Measurements from ENCODE around the gene TMEM40. TPM values are rescaled to one million over a fixed set of nuclear protein-coding genes. Genes with fewer than 3 reads are reported as not detected.
A peak's percentile ranks its signal among the peaks of the same experiment; 100 is the strongest.

The TMEM40 gene
- total and polyA plus RNA-seq, 9 of the 15 experiments (the other 6 are each of a cell fraction or from before 2014, with no cell fraction given) = 0.11 to 0.31 (median 0.14) TPM; not detected in 6

DNA sequence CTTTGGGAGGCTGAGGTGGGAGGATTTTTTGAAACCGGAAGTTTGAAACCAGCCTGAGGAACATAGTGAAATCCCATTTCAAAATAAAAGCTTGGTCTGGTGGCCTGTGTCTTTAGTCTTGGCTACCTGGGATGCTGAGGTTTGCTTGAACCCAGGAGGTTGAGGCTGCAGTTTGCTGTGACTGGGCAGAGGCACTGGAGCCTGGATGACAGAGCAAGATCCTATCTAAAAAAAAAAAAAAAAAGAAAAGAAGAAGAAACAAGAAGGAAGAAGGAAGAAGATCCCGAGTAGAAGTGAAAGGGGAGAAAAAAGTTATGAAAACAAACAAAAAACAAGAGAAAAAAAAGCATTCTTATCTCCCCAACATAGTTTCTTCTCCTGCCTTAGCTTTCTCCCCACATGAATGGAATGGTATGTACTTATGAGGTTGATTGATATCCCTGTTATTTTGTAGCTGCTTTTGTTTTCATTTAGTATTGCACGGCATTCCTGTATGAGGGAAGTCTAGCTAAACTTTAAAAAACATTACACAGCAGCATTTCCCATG lies 42.4 kb downstream of the TMEM40 start (continued):
- TF ChIP-seq NR0B1 (IDR thresholded peaks at IDR 0.05; ENCODE audit: partially characterized antibody) (no peak), ZFP36 (IDR thresholded peaks at IDR 0.05; ENCODE audit: low read depth, low read length, partially characterized antibody) (no peak), ZNF79 (CRISPR knock-in tag; IDR thresholded peaks at IDR 0.05; ENCODE audit: low read depth) (no peak), ZNF24 (IDR thresholded peaks at IDR 0.05) (no peak), SMARCA4 (IDR thresholded peaks at IDR 0.05) (peak; percentile 87), GABPA (tag; conservative IDR thresholded peaks at IDR 0.05; ENCODE audit: low read depth) (peak; percentile 64), U2AF1 (optimal IDR thresholded peaks at IDR 0.05; ENCODE audit: low read depth, low read length) (no peak), EGR1 (conservative IDR thresholded peaks at IDR 0.05) (no peak), HNRNPL (IDR thresholded peaks at IDR 0.05; ENCODE audit: low read depth, low read length) (no peak), JUNB (CRISPR knock-in tag; conservative IDR thresholded peaks at IDR 0.05) (no peak), SPI1 (IDR thresholded peaks at IDR 0.05; ENCODE audit: borderline replicate concordance, low read depth, low read length) (no peak), ZNF263 (CRISPR knock-in tag; IDR thresholded peaks at IDR 0.05; ENCODE audit: borderline replicate concordance) (no peak), NELFE (IDR thresholded peaks at IDR 0.05; ENCODE audit: insufficient read depth, insufficient read length) (no peak), ZNF589 (CRISPR knock-in tag; IDR thresholded peaks at IDR 0.05; ENCODE audit: low read depth) (no peak), KLF1 (tag; IDR thresholded peaks at IDR 0.05) (no peak), TEAD4 (IDR thresholded peaks at IDR 0.05; ENCODE audit: low read length) (no peak), TEAD4 (CRISPR knock-in tag; IDR thresholded peaks at IDR 0.05; ENCODE audit: borderline replicate concordance) (no peak), ETV5 (CRISPR knock-in tag; IDR thresholded peaks at IDR 0.05; ENCODE audit: low read depth) (no peak)
- TF ChIP-seq, protein P1, sequence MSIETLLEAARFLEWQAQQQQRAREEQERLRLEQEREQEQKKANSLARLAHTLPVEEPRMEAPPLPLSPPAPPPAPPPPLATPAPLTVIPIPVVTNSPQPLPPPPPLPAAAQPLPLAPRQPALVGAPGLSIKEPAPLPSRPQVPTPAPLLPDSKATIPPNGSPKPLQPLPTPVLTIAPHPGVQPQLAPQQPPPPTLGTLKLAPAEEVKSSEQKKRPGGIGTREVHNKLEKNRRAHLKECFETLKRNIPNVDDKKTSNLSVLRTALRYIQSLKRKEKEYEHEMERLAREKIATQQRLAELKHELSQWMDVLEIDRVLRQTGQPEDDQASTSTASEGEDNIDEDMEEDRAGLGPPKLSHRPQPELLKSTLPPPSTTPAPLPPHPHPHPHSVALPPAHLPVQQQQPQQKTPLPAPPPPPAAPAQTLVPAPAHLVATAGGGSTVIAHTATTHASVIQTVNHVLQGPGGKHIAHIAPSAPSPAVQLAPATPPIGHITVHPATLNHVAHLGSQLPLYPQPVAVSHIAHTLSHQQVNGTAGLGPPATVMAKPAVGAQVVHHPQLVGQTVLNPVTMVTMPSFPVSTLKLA (conservative IDR thresholded peaks at IDR 0.05) = 0 out of 4 replicates have a peak, but pooled peaks of 1 of the 2 experiments have one; percentile 22
- TF ChIP-seq, protein P2, sequence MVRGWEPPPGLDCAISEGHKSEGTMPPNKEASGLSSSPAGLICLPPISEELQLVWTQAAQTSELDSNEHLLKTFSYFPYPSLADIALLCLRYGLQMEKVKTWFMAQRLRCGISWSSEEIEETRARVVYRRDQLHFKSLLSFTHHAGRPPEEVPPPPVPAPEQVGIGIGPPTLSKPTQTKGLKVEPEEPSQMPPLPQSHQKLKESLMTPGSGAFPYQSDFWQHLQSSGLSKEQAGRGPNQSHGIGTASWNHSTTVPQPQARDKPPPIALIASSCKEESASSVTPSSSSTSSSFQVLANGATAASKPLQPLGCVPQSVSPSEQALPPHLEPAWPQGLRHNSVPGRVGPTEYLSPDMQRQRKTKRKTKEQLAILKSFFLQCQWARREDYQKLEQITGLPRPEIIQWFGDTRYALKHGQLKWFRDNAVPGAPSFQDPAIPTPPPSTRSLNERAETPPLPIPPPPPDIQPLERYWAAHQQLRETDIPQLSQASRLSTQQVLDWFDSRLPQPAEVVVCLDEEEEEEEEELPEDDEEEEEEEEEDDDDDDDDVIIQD (CRISPR knock-in tag; IDR thresholded peaks at IDR 0.05) = no peak
